ENCODE measurements around the gene MUC4.
"Not testable (repeated sequence)": the region's sequence is repeated elsewhere in the genome, so short reads cannot be mapped to it uniquely, and the experiment has no call there.

MUC4 gene

DNA sequence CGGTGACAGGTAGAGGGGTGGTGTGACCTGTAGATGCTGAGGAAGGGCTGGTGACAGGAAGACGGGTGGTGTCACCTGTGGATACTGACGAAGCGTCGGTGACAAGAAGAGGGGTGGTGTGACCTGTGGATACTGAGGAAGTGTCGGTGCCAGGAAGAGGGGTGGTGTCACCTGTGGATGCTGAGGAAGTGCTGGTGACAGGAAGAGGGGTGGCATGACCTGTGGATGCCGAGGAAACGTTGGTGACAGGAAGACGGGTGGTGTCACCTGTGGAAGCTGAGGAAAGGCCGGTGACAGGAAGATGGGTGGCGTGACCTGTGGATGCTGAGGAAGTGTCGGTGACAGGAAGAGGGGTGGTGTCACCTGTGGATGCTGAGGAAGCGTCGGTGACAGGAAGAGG lies 27.7 kb downstream of the MUC4 start:
- DNase-seq = not testable (repeated sequence)

DNA sequence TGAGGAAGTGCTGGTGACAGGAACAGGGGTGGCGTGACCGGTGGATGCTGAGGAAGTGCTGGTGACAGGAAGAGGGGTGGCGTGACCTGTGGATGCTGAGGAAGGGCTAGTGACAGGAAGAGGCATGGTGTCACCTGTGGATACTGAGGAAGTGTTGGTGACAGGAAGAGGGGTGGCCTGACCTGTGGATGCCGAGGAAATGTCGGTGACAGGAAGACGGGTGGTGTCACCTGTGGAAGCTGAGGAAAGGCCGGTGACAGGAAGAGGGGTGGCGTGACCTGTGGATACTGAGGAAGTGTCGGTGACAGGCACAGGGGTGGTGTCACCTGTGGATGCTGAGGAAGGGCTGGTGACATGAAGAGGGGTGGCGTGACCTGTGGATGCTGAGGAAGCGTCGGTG lies 30.5 kb downstream of the MUC4 start:
- DNase-seq = not testable (repeated sequence)

DNA sequence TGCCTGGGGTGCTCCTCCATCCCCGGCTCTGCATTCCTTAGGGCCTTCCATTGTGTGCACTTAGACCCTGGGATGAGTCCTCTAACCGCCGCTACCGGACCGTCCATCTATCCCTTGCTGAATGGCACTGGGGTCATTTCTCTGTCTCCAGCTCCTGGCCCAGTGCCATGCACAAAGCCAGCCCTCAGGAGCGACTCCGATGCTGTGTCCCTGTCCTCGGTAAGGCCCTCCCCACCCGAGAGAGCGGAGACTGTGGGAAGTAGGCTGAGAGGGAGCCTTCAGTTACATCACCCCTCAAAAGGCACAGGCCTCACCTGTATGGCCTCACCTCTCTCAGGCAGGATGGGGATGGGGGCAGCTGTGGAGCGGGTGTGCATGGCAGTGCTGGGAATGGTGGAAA lies 33.8 kb downstream of the MUC4 start:
- DNase-seq = no peak

DNA sequence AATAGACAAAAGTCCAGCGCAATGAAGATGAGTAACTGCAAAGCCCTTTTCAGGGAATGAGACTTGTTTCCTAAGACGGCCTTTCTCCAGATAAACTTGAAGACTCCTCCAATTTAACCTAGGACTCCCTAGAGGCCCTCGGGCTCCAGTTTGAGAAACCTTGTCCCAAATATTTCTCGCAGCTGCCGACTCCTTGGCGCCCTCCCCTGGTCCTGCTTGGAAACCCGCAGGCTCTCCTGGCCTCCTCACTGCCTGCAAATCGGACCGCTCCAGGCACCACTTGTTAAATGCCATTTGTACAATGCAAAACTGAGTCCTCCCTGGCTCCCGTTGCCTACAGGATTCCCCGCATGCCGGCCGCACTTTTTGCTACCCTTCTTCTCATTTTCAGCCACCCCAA lies 36.8 kb downstream of the MUC4 start:
- DNase-seq = peak; percentile 51

DNA sequence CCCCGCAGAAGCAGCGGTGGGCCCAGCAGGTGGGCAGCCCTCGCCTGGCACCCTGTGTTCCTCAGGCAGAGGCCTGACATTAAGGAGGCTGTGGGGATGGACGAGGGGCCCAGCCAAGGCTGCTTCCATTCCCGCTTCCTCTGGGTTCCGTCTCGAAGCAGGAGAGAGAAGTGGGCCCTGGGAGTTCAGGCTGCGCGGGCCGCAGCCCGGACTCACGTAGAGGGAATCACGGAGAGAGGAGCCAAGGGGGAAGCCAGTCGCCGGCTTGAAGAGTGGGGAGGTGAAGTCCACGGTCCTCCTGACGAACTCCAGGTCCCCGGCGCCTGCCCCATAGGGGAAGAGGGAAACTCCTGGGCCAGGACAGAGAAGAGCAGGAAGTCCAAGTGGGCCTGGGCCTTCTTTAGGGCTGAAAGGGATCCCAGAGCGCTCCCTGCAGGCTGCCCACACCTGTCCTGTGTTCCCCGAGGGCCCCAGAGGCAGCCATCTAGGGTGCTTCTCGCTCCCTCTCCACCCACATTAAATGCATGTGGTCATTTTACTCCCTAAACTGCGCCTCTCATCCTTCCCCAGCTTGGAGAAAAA lies 37.7 kb downstream of the MUC4 start:
- DNase-seq = no peak

DNA sequence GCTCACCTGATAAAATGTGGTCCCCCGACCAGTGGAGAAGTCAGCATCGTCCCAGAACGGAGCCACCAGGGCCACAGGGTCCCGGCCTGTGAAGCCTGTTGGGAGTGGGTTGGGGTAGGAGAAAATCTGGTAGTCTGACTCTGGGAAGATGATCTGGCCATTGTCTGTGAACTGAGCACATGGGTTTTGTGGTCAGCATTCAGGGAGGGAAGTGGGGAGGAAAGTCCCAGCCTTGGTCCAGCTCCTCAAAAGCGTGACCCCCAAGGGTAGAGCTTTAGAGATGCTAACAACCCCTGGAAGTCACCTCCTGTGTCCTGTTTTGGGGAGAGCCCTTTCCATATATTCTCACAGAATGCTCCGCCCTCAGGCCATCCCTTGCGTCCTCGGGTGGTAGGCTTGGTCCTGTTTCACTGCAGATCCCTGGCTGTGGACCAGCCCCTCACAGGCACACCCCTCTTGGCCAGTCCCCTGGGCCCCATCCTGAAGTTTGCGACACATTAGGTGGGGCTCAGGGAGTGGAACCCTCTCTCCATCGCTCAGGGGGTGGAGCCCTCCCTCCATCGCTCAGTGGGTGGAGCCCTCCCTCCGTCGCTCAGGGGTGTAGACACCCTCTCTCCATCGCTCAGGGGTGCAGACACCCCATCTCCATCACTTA lies 40.0 kb downstream of the MUC4 start:
- no peak for DNase-seq

DNA sequence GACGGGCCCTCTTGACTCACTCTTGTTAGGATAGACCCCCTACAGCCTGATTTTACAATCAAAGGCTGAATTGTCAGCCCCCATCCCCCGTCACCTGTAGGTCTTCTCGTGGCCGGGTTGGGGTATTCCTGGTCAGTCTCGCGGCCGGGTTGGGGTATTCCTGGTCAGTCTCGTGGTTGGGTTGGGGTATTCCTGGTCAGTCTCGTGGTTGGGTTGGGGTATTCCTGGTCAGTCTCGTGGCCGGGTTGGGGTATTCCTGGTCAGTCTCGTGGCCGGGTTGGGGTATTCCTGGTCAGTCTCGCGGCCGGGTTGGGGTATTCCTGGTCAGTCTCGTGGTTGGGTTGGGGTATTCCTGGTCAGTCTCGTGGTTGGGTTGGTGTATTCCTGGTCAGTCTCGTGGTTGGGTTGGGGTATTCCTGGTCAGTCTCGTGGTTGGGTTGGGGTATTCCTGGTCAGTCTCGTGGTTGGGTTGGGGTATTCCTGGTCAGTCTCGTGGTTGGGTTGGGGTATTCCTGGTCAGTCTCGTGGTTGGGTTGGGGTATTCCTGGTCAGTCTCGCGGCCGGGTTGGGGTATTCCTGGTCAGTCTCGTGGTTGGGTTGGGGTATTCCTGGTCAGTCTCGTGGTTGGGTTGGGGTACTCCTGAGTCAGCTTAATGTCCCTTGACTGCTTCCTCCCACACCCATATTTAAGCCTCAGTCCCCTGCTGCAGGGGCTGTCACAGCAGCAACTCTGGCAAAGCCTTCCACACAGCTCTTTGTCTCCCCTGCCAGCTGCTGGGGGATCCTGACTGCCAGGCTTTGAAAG lies 40.7 kb downstream of the MUC4 start:
- DNase-seq = not testable (repeated sequence)

DNA sequence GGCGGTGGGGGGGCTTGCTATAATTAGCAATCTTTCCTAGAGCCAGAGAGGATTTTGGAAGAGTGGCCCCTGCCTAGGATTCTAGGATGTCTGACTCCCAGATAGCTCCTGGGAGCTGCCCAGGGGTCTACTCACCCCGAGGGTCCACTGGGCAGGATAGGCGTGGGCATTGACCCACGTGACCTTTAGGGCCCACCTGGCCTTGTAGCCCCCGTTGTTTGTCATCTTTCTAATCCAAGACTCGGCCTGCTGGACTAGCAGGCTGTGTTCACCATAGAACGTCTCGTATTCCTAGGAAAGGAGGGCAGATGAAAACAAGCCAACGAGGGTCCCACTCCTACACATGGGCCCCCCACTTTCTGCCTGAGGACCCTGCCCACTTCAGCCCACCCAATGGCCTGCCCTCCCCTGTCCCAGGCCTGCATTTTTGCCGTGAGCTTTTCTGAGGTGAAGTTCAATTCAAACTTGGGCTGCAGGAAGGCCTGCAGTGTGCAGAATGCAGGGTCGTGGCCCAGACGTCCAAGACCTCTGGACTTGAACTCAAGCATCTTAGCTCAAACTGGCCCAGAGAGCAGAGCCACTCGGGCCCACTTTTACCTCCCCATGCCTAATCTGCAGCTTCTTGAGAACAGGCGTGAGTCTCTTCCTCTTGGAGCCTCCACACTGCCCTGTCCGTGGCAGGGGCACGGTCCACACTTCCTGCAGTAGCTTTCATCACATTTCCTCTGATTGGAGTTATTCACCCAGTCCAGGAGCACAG lies 41.5 kb downstream of the MUC4 start:
- no peak for DNase-seq

DNA sequence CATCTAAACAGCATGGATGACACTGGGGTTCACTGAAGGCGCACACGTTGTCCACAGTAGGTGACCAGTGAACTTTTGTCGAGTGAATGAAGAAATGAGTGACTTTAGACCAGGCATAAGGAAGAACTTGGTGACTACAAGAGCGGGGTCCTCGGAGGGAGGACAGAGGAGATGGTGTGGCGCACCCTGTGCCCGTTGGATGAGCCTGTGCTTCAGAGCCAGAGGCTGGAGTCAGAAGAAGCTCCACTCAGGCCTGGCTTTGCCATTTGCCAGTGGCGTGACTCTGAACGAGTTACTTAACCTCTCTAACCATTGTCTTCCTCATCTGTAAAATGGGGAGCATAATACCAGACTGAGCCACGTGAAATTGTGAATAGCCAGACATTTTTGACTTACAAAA lies 42.2 kb downstream of the MUC4 start:
- no peak for DNase-seq

DNA sequence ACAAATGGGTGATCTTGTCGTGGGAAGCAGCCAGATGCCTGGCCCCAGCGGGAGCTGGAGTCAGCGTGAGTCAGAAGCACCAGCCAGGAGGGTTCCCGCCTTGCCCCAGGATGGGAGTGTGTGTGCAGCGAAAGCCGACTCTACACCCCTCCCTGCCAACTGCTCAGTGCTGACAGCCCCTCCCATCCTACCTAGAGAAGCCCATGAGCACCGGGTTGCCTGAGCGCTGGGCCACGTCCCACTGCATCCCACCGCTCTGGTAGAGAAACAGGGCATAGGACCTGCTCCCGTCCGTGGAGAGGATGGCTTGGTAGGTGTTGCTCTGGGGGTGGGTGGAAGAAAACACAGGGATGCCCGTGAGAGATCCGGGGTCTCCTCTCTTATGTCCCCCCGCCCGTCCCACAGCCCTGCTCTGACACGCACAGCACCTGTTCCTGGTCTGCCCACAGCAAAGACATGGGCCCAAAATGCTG lies 42.9 kb downstream of the MUC4 start:
- DNase-seq = no peak

DNA sequence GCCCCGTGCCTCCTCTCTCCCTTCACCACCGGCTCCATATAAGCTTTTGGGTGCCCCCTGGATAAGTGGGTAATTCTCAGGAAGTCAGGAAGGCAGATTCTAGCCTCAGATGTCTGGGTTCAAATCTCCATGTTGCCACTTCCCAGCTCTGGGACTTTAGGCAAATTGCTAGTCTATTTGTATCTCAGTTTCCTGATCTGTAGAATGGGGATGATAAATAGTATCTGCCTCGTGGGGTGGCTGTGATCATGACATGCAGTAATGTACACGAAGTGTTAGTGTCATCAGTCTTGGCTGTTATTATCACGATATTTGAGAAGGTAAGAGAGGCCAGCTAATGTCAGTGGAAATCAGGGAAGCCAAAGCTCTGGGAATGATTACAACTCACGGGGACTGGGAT lies 43.3 kb downstream of the MUC4 start:
- no peak for DNase-seq

DNA sequence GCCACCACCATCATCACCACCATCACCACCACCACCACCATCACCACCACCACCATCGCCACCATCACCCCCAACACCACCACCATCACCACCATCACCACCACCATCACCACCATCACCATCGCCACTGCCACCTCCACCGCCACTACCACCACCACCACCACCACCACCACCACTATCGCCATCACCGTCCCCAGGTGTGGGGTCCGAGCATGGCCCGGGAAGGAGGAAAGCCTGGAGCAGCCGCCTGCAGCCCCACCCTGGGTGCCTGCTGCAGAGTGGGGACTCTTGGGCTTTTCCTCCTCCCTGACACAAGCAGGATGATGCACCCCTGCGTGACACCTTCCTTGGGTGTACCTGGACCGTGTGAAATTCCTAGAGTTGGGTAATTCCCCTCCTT lies 43.9 kb downstream of the MUC4 start:
- no peak for DNase-seq

DNA sequence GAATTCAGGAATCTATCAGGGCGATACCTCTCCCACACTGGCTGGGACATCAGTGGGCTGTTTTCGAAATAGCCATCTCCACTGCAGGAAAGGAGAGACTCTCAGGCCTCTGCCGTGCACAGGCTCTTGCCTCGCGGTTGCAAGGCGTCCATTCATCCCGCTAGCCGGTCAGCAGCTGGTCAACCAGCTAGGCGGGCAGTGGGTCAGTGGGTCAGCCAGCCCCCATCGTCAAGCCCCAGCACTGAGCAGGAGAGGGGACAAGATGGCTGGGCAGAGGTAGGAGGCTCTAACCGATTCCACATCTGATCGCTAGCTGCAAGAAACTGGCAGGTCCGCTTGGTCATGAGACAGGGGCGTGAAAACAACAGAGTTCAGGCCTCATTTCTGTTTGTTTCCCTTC lies 45.1 kb downstream of the MUC4 start:
- no peak for DNase-seq

DNA sequence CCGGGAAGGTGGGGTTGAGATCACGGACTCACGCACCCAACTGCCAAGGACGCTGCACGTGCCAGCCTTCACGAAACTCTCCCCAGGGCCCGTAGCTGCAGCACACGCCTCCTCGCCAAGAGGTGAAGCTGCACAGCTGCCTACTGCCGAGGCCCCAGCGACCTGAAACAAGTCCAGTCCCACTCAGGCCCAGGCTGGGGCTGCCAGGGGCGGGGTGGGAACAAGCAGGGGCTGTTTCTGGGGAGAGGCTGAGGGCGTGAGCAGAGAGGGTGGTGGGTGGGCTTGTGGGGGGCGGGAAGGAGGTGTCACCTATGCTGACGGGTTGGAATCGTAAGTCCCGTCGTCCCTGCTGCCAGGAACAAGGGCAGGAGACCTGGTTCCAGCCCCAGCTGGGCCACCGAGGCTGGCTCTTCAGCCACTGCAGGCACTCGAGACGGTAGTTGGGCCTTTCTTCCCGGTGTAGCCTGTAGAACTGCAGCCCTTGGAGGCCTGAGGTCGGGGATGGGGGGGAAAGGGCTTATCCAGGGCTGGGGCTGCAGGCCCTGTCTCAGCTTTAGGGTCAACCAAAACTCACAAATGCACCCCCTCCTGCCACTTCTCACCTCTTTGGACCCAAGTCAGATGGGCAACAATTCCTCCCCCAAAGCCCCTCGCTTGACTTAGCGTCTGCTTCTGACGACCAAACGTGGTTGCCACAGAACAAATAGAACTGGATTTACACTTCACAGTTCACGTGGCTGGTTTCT lies 46.6 kb downstream of the MUC4 start:
- DNase-seq = no peak

DNA sequence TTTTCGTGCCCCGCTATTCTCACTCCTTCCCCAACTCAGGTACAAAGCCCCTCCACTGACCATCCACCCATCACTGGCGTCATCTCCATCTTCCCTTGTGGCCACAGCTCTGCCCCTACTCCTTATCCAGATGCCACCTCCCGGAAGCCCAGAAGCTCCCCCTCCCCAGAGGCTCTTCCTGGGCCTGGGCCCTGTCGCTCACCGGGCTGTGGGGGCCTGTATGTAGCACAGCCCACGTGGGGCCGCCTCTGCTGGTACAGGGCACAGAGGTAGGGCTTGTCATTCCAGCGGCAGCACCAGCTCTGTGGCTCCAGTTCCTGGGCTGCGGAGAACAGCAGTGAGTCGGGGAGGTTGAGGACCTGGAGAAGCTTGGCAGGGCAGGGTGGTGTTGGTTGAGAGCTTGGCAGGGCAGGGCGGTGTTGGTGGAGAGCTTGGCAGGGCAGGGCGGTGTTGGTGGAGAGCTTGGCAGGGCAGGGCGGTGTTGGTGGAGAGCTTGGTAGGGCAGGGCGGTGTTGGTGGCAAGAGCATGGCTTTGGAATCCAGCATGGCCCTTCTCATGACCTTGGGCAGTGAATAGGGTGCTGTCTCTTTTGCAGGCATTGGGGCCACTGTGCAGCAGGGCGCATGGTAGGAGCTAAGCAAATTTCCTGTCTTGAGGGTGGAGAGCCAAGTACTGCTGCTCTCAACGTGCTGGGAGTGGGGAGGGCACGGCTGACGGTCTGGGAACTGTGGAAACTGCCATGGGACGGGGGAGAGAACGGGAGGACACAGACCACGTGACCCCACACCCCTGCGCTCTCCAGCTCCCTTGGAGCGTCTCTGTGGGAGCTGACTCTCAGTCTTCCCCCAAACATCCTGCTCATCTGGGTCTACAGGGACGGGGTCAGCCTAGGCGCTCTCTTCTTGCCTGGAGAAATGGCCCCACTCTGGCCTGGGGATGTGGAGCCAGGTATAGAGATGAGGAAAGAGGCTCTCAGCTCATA lies 47.6 kb downstream of the MUC4 start:
- no peak for DNase-seq

DNA sequence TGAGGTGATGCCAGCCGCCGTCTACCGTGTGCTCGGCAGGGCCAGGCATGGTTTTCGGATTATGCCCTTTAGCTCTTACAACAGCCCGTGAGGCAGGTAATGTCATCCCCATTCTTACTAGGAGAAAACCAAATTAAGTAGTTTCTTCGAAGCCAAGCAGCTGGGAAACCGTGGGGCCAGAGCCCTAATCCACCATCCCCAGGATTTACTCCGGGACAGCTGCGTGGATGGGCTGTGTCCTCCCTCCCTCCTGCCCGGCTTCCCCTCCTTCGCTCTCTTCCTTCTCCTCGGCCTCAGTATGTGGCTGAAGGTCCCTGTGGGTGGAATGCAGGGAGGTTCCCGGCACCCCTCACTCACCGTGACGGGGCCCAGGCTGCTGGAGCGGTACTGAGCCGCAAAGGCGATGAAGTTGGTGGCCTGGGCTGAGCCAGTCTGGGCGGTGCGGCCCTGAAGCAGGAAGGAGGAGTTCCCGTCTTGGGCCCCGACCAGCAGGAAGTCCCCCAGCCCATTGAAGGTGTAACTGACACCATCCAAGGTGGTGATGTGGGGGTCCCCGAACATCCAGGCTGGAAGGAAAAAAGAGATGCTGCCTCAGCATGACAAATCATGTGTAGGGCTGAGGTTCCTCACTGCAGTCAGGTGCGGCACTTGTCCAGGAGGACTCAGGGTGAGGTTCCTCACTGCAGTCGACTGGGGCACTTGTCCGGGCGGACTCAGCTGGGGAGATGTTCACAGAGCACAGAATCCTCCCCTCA lies 48.5 kb downstream of the MUC4 start:
- DNase-seq = no peak

DNA sequence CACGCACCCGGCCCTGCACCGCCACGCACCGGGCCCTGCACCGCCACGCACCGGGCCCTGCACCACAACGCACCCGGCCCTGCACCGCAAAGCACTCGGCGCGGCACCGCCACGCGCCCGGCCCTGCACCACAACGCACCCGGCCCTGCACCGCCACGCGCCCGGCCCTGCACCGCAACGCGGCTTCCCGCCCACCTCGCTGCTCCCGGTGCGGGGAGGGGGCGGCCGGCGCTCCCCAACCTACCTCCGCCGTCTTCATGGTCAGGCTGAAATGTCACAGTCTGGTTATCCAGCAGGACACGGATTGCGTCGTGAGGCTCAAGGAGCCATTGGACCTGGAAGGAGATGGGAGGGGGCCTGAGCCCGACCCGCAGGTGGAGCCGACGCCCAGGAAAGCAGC lies 49.1 kb downstream of the MUC4 start:
- DNase-seq = no peak

DNA sequence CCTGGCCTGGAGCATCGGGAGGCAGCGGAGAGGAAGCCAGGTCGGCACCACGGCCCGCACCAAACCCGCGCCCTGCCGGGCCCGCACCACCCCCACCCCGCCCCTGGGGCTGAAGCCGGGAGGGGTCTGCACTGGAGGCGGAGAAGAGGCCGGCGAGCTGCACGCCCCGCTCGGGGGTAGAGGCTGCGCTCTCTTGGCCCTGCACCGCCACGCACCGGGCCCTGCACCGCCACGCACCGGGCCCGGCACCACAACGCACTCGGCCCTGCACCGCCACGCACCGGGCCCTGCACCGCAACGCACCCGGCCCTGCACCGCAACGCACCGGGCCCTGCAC lies 49.5 kb downstream of the MUC4 start:
- no peak for DNase-seq

DNA sequence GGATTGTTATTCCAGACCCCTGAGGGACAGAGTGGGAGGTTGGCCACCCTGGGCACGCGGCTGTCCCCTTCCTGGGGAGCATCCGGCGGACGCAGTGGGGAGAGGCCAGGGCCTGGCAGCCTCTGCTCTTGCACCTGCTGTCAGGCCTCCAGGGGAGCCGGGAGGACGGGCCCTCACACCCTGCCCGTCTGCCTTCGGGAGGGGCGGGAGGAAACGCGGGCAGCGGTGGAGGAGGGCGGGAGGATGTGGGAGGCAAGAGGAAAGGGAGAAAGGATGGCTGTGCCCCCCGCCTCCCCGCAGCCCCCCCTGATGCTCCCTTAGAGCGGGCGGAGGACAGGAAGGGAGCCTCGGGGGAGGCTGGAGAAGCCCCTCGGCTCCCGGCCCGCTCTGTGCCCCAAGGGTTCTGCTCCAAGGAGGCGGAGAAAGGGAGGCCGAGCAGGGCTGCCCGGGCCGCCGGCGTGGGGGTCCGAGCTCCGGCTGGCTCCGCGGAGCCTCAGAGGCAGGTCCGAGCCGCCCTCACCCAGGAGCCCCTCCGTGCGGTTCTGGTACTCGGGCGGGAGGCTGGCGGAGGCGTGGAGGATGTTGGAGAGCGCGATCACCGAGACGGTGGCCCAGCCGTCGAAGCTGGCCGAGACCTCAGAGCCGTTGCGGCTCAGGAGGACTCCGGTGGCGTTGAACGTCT lies 50.0 kb downstream of the MUC4 start:
- no peak for DNase-seq

DNA sequence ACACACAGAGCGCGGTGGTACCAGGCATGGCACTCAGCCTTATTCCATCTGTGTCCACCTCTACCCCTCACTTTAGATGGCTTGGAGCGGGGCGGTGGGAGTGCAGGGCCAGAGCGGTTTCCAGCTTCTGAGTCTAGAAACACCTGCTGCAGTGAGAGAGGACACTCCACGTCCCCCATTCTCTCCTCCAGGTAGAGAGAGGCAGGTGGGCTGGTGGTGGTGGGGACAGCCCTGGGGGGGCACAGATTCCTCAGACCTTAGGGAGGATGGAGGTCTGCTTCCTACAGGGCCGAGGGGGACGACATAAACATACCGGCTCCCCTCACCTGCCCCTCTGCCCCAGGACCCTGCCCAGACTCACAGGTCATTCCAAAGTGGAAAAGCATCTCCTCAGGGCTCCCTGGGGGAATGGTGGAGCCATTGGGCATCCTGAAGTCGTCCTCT lies 50.6 kb downstream of the MUC4 start:
- no peak for DNase-seq

Measured in stimulated activated CD8-positive, alpha-beta memory T cell treated with anti-CD3 and anti-CD28 coated beads, Interleukin-4, amount 100 ng/mL, for 48 hours (primary cell).